Measurements from ENCODE around the gene TMEM51.
"Not testable (repeated sequence)": the region's sequence is repeated elsewhere in the genome, so short reads cannot be mapped to it uniquely, and the experiment has no call there.

TMEM51 gene

DNA sequence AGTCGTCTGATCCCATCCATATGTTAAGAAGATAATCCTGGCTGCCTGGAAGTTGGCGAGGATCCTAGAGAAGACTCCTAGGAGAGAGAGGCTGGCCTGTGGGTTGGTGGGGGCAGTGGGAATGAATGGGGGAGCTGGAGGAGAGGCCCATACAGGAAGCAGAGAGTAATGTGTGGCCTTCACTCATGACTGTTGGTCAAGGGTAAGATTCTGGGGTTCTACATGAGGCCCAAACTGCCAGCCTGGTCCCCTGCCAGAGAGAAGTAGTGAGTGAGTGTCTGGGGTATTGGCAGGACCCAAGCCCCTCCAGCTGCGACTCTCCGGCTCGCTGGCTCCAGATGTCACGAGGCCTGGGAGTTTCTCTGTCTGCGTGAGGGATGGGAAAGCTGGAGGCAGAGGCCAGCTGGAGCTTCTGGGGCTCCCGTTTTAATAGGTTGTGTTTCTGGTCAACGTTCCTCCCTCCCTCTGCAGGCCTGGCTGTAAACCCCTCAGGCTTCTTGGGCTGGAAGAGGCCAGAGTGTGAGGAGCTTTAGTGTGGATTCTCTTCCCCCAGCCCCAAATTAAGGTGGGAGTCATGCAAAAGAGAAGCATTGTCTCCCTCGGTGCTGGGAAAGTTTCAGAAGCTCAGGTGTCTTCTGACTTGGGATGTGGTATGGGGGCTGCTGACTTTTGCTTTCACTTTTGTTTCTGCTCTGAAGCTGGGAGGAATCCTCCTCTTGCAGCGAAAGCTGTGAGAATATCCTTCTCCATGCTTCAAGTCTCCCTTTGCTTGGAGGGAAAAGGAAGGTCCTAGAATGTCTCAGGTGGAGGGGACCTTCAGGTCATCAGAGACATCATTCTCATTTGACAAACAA, 2.6 kb downstream of the TMEM51 start:
- no peak for DNase-seq

DNA sequence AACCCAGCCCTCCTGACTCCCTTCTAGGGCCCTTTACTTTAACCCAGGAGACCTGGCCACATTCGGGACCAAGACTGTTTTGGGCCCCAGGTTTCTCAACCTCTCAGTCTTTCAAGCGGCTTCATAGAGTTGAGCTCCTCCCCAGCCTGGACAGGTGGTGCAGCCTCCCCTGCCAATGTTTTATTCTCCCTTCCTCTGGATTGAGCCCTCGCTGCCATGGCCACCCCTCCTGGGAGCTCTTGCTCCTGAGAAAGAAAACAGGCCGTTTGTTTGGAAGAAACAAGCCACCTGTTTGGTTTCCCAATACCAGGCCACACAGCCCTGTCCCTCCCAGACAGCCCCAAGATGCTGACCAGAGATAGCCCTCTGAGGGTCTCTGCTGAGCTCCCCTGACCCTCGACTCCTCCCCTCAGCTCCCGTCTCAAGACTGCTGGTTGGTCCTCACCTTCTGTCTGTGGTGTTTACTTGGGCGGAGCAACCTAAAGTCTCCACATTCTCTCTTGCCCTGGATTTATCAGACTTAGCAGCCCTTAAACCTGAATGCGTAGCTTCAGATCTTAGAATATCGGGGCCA, 3.3 kb downstream of the TMEM51 start:
- DNase-seq: no peak

DNA sequence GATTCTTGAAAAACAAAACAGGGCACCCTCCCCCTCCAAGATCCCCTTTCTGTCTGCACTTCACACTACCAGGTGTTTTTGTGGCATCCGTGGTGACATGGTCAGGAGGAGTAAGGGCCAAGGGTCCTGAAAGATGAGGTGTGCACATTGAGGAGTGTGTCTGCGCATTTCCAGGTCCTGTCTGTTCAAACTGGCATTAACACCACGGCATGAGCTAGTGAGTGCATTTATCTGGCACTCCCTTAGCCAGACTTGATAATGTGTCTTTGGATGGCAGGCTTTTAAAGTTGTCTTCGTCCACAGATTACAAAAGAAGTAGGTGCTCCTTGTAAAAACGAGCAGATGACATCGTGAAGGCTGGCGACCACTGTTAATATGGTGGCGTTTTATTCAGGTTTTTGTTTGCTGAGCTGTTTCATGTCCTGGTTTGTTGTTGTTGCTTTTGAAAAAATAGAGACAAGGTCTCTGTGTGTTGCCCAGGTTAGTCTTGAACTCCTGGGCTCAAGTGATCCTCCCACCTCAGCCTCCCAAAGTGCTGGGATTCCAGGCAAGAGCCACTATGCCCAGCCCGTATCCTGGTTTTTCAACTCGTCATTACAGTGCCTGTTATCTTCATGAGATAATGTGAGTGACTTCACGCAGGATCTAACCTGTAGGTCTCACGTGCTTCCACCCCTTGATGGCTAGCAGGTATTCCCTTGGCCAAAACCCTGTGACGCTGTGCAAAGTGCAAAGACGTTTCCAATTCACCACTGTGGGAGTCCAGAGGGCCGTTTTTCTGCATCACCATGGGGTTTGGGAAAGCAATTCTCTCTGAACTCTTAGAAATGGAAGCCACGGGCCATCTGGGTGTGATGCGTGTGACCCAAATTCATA, 4.2 kb downstream of the TMEM51 start:
- DNase-seq: no peak

DNA sequence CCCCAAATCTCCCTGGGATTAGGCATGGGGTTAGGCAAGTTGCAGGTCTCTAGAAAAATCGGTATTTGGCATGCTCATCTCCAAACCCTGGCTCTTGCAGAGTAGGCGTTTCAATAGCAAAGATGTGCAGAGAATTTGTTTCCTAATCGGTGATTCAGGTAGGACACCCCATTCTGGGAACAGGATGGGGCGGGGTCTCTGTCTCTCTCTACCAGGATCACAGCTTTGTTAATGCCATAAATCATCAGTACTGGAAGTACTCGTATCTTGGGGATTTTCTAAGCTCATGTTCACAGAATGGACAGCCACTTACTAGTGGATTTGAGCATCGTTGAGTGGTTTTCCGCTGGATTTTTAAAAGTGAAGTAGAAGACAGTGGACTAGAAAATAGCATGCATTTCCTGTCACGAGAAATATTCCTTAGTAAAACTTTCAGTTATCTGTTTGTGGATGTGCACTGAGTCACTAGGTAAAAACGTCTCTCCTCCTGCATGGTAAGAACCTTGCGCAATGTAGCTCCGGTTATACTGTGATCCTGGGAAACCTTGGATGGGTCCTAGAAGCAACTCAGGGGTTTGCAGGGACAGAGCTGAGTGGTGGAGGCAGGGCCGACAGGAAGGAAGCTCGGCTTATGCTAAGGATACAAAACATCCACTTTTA, 5.1 kb downstream of the TMEM51 start:
- DNase-seq: no peak

DNA sequence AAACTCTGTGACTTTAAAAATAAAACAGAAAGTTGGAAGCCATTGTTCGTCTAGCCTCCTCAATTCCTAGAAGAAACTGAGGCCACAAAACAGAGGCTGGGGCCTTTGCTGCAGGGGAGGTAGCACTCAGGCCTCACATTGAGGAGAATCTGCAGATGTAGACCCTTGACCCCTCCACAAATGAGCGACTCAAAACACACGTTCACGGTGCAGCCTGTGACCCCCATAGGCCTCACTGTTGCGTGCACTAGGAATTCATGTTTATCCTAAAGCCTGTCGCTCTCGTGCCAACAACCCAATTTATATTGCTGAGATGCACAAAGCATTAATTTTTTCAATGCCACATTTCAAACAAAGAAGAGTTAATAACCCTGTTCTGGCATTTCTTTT, 5.6 kb downstream of the TMEM51 start:
- DNase-seq: no peak

- DNase-seq: no peak
Observed at GRCh38 chr1:15160626-15161025, 7.1 kb downstream of the TMEM51 start.

- no peak for DNase-seq
Observed at GRCh38 chr1:15167386-15167785, 13.8 kb downstream of the TMEM51 start.

DNA sequence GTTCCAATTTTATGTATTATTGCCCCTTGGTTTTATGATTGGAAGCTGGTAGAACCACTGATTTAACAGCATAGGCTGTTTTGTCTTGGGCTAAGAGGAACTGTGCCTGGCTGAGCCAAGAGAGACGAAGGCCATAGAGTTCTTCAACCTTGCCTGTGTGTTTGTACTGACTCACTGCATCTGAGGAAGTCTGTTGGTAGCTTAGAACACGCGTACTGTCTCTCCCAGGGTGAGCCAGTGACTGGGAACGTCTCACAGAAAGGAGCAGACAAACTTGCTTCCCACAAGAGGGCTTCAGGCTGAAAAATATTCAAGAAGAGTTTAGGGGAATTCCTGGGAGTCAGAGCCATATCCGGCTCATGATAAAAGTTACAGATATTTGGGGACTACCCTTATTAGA, 14.9 kb downstream of the TMEM51 start:
- DNase-seq: no peak

GRCh38 chr1:15170071-15170470, 16.5 kb downstream of the TMEM51 start:
- DNase-seq: no peak

GRCh38 chr1:15171271-15171908, 17.8 kb downstream of the TMEM51 start:
- DNase-seq: no peak

- DNase-seq: no peak
Observed at GRCh38 chr1:15172405-15173259, 19.1 kb downstream of the TMEM51 start.

DNA sequence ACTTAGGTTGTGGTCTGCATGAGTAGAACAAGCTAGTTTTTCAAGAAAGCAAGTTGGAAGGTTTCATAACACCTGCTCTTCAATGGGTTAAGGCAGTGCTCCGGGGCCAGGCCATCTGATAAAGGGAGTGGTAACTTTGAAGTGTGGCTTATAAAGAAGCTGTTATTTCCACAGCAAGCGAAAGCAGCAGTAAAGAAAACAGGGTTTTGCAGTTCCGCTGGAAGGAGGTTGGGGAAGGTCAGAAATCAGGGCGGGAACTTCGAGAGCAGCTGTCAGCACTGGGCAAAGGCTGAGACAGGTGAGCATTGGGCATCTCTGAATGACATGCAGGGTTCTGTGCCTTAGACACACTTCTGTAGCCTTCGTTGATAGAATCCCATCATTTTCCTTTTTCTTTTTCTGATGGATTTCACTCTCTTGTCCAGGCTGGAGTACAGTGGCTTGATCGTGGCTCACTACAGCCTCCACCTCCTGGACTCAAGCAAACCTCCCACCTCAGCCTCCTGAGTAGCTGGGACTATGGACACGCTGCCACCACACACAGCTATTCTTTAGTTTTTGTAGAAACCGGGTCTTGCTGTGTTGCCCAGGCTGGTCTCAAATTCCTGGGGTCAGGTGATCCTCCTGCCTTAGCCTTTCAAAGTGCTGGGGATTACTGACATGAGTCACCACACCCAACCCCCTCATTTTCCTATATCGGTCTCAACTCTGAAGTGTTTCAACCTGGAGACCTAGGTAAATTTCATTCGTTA, 20.5 kb downstream of the TMEM51 start:
- DNase-seq: no peak

DNA sequence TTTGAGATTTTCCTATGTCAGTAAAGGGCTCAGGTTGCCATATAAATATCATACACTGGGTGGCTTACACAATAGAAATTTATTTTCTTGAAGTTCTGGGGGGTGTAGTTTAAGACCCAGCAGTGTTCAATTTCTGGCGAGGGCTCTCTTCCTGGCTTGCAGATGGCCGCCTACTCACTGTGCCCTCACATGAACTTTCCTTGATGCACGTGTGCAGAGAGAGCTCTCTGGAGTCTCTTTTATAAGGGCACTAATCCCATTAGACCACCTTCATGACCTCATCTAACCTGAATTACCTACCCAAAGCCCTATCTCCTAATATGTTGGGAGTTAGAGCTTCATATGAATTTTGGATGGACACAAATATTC, 21.1 kb downstream of the TMEM51 start:
- DNase-seq: no peak

DNA sequence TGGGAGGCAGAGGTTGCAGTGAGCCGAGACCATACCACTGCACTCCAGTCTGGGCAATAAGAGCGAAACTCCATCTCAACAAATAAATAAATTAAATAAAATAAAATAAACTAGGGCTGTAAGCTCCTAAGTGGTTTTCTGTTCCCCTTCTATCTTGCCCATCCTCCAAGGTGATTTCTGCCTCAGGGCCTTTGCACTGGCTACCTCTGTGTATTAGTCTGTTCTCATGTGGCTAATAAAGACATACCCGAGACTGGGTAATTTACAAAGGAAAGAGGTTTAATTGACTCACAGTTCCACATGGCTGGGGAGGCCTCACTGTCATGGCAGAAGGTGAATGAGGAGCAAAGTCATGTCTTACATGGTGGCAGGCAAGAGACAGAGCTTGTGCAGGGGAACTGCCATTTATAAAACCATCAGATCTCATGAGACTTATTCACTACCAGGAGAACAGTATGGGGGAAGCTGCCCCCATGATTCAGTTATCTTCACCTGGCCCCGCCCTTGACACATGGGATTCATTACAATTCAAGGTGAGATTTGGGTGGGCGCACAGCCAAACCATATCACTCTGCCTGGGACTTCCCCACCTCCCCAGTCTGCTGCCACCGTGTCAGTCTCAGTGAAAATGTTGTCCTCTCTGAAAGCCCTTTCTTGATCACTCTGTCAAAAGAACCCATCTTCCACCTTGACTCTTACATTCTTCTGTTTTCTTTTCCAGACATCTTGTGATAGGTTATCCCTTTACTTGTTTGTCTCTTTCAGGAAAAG, 22.0 kb downstream of the TMEM51 start:
- not testable (repeated sequence) for DNase-seq

DNA sequence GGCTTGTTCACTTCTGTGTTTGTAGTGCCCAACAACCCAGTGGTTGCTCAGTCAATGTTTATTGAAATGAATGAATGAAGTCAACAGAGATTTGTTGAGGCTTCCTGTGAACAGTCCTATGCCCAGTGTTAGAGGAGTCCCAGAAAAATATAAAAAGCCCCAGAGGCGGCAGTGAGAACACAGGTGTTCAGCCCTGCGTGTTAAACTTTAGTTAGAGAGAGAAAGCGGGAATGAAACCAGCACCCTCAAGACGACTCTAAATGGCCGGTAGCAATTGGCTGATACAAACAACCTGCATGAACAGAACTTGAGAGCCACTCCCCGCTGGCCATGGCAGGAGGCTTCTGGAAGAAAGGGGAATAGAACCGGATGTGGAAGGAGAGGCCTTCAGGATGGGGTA, 22.6 kb downstream of the TMEM51 start:
- DNase-seq: no peak

GRCh38 chr1:15176898-15177665, 23.5 kb downstream of the TMEM51 start:
- no peak for DNase-seq

- DNase-seq: no peak
Observed at GRCh38 chr1:15177710-15178166, 24.2 kb downstream of the TMEM51 start.

- peak; percentile 76 for DNase-seq
Observed at GRCh38 chr1:15178571-15179484, 25.3 kb downstream of the TMEM51 start.

All from NCI-H345 (cell line).